ENCODE data around the gene CACNA1I.

The CACNA1I gene

GRCh38 chr22:39629851-39630250 is 59.3 kb downstream of the CACNA1I start:
- no peak for TF ChIP-seq CTCF (IDR thresholded peaks at IDR 0.05; ENCODE audit: insufficient read depth, low read depth, low read length, missing control alignments)
- H3K4me3 ChIP-seq (ENCODE audit: low read length) = no peak overlapping the region
- DNase-seq (ENCODE audit: low read depth) = no peak

GRCh38 chr22:39630721-39631120 is 60.2 kb downstream of the CACNA1I start:
- TF ChIP-seq CTCF (IDR thresholded peaks at IDR 0.05; ENCODE audit: insufficient read depth, low read depth, low read length, missing control alignments) = no peak
- no peak for DNase-seq (ENCODE audit: low read depth)
- H3K4me3 ChIP-seq (ENCODE audit: low read length) = no peak overlapping the region

GRCh38 chr22:39631381-39632286 is 61.1 kb downstream of the CACNA1I start:
- no peak overlapping the region for H3K4me3 ChIP-seq (ENCODE audit: low read length)
- no peak for TF ChIP-seq CTCF (IDR thresholded peaks at IDR 0.05; ENCODE audit: insufficient read depth, low read depth, low read length, missing control alignments)
- DNase-seq (ENCODE audit: low read depth) = no peak

GRCh38 chr22:39634530-39635405 is 64.2 kb downstream of the CACNA1I start:
- peak; percentile 97 for DNase-seq (ENCODE audit: low read depth)
- TF ChIP-seq CTCF (IDR thresholded peaks at IDR 0.05; ENCODE audit: insufficient read depth, low read depth, low read length, missing control alignments) = peak; percentile 4
- H3K4me3 ChIP-seq (ENCODE audit: low read length) = no peak overlapping the region

GRCh38 chr22:39635719-39636118 is 65.2 kb downstream of the CACNA1I start:
- peak; percentile 11 for DNase-seq (ENCODE audit: low read depth)
- H3K4me3 ChIP-seq (ENCODE audit: low read length) = no peak overlapping the region
- TF ChIP-seq CTCF (IDR thresholded peaks at IDR 0.05; ENCODE audit: insufficient read depth, low read depth, low read length, missing control alignments) = no peak

- H3K4me3 ChIP-seq (ENCODE audit: low read length) = no peak overlapping the region
- DNase-seq (ENCODE audit: low read depth) = no peak
- TF ChIP-seq CTCF (IDR thresholded peaks at IDR 0.05; ENCODE audit: insufficient read depth, low read depth, low read length, missing control alignments) = no peak
These were observed 68.4 kb downstream of the CACNA1I start for GRCh38 chr22:39638958-39639357.

Data from epithelial cell of esophagus (primary cell).